GM10266 (cell line): Measurements from ENCODE around the gene FMN1.
"Not testable (repeated sequence)": the region's sequence is repeated elsewhere in the genome, so short reads cannot be mapped to it uniquely, and the experiment has no call there.

ENCODE experiments used
- DNase-seq: peaks from one replicate; pipeline ENCODE4 v3.0.0; 2012; ENCODE audit errors: extremely low spot score
- TF ChIP-seq, protein P1 (sequence below): IDR thresholded peaks from 2 replicates; pipeline ENCODE4 v1.5.1; 2012; ENCODE audit warnings: mild to moderate bottlenecking, low read depth; ENCODE audit not compliant: control insufficient read depth, insufficient read depth; ENCODE audit errors: missing control alignments

The FMN1 gene

GRCh38 chr15:32952901-32953532 is 241.5 kb downstream of the FMN1 start:
- DNase-seq, result no peak
- TF ChIP-seq, protein P1, sequence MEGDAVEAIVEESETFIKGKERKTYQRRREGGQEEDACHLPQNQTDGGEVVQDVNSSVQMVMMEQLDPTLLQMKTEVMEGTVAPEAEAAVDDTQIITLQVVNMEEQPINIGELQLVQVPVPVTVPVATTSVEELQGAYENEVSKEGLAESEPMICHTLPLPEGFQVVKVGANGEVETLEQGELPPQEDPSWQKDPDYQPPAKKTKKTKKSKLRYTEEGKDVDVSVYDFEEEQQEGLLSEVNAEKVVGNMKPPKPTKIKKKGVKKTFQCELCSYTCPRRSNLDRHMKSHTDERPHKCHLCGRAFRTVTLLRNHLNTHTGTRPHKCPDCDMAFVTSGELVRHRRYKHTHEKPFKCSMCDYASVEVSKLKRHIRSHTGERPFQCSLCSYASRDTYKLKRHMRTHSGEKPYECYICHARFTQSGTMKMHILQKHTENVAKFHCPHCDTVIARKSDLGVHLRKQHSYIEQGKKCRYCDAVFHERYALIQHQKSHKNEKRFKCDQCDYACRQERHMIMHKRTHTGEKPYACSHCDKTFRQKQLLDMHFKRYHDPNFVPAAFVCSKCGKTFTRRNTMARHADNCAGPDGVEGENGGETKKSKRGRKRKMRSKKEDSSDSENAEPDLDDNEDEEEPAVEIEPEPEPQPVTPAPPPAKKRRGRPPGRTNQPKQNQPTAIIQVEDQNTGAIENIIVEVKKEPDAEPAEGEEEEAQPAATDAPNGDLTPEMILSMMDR, result no peak

DNA sequence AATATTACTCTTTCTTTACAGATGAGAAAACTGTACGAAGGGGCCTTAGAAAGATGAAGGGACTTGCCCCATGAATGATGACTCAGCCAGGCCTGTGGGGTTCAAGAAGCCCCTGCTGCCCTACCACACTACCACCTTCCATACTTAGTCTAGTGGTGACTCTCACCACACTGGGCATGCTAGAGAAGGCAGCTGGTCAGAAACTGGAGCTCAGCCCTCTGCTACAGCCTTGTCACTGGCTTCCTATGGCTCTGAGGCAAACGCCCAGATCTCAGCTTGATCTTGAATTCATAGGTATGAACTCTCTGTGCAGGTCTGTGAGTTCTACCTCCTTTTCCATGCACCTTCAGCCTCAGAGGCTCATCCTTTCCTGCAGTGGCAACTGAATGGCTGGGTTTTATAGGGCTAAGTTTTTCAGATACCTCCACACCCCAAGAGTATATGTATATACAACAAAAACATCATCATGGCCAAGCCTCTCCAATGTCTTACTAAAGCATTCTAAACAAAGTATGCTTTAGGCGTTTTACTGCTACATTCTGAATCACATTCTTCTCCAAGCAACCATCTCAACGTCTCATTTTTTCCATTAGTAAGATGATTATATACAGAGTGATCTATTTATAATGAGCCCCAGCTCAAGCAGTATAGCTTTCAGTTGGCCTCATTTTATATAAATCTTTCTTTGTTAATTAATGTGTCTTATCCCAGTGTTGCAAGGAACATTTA is 242.6 kb downstream of the FMN1 start:
- TF ChIP-seq, protein P1, result no peak
- no peak for DNase-seq

DNA sequence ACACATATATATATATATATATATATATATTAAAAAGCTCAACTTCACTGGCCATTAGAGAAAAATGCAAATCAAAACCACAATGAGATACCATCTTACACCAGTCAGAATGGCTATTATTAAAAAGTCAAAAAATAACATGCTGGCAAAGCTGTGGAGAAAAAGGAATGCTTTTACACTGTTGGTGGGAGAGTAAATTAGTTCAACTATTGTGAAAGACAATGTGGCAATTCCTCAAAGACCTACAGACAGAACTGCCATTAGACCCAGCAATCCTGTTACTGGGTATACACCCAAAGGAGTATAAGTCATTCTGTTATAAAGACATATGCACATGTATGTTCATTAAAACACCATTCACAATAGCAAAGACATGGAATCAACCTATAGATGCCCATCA is 244.5 kb downstream of the FMN1 start:
- DNase-seq, result not testable (repeated sequence)

- no peak for DNase-seq
- TF ChIP-seq, protein P1, result no peak
These were observed 248.3 kb downstream of the FMN1 start for GRCh38 chr15:32946210-32946609.

GRCh38 chr15:32944431-32944830 is 250.1 kb downstream of the FMN1 start:
- TF ChIP-seq, protein P1, result no peak
- no peak for DNase-seq

DNA sequence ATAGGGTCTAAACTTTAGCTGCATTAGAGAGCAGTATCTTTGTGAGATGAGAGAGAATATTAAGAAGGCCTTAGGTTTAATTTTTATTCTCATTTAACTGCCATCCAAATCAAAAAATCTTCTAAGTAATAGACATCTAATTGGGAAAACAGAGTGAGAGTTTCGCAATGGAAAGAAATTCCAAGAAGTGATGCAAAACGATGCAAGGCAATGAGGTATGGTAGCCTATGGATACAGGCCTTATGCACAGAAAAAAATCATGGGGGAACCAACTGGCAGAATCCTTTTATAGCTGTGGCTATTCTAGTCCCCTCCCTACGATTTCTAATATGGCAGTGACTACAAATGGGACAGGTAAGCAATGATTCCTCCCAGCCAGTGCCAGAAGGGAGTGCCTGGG is 250.8 kb downstream of the FMN1 start:
- TF ChIP-seq, protein P1, result no peak

GRCh38 chr15:32942401-32942841 is 252.1 kb downstream of the FMN1 start:
- TF ChIP-seq, protein P1, result no peak

More for the DNA sequence above, 250.8 kb downstream of the FMN1 start:
- no peak for DNase-seq

GRCh38 chr15:32941823-32942222 is 252.7 kb downstream of the FMN1 start:
- no peak for DNase-seq
- TF ChIP-seq, protein P1, result no peak

More at GRCh38 chr15:32942401-32942841, 252.1 kb downstream of the FMN1 start:
- no peak for DNase-seq
